HG03108 (cell line): ENCODE measurements around the gene PAK1.
"Not testable (repeated sequence)": the region's sequence is repeated elsewhere in the genome, so short reads cannot be mapped to it uniquely, and the experiment has no call there.

Experiments
- ATAC-seq: cut with Tn5 transposase; IDR thresholded peaks from one replicate; pipeline ENCODE4 v1.9.1; 2021; ENCODE audit warnings: moderate library complexity; ENCODE audit not compliant: unreplicated experiment

PAK1 gene

GRCh38 chr11:77409046-77409445 lies 64.8 kb downstream of the PAK1 start:
- ATAC-seq = no peak

DNA sequence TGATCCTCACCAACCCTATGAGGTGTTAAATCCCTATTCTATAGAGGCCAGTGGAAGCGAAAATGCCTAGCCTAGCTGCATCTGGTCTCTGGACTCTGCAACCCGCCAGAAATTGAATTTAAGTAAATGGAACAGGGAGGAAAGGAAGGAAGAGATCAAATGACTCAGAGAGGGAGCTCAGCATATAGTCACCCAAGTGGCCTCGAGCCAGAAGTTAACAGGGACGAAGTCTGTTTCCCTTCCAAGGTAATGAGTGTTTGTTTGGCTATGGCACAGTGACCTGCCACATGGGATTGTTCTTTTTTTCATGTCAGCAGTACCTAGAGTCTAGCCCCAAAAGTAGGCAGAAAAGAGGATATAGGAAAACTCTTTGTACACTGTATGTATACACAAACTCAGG lies 66.3 kb downstream of the PAK1 start:
- ATAC-seq = no peak

GRCh38 chr11:77406396-77406795 lies 67.5 kb downstream of the PAK1 start:
- ATAC-seq = no peak

GRCh38 chr11:77403211-77403610 lies 70.7 kb downstream of the PAK1 start:
- no peak for ATAC-seq

GRCh38 chr11:77402218-77402556 lies 71.7 kb downstream of the PAK1 start:
- ATAC-seq = no peak

DNA sequence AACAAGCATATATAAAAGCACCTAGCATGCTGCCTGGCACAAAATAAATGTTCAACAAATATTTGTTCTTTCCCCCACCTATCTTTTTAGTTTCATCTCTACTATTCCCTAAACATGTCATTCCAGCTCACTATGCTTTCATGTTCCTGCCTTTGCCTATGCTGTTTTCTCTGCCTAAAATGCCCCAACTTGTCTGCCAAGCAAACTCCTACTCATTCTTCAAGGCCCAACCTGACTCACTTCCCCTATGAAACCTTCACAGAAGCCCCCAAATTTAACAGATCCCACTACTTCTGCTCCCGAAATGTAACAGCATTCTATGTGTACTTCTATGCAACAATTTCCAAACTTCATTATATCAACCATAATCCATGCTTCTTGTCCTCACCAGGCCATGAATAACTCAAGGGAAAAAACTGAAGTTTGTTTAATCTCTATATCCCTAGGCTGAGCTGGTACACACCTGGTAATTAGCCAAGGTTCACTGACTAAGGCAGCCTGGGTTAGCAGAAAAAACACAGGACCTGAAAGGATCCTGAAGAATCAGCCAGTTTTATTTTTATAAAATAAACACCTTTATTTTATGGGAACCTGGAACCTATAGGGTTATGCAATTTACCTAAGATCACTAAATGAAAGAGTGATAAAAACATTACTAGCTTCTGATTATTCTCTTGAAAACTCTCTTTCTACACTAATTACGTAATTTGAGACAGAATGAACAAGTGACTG lies 72.2 kb downstream of the PAK1 start:
- no peak for ATAC-seq

DNA sequence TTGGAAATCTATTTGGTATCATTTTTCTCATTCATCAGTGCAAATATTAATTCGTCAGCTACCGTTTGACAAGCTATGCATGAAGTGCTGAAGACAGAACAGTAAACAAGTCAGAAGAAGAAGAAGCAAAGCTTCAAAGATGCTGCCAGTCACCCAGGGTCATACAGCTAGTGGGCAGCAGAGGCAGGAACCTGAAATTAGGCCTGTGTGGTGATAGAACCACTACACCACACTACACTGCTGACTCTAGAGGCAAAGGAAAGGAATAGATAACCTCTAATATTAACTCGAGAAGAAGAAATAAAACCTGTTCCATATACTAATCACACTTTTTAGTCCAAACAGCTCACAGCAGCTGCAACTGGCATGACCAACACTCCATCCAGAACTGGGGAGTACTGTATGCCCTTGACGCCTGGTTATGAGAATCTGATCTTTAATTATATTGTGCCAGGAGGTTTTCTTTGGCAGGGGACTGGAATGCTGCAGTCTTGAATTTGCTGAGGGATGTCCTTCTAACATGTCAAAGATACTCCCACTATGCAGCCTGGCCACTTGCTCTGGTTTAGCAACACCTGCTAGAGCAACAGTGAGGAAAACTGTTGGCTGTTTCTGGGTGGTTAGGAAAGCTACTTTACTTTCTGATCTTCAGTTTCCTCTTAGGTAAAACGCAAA lies 73.0 kb downstream of the PAK1 start:
- no peak for ATAC-seq

DNA sequence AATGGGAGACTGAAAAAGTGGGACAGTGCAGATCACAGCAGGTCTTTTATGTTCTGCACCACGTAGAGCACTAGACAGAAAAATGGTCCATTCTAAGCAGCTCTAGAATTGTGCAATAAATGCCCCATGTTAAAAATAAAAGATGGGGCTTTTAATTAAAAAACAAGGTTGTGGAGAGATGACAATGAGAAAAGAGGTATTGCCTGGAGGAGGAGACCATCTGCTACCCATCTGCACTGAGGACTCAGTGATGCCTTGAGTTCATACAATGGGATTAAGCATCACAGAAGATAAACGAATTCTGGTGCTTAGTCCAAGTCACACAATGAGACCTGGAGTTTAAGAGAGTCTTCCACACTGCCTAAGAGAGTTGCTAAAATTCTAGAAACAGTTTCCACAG lies 73.6 kb downstream of the PAK1 start:
- no peak for ATAC-seq

- no peak for ATAC-seq
These were observed 76.3 kb downstream of the PAK1 start for GRCh38 chr11:77397631-77398030.

- no peak for ATAC-seq
These were observed 77.0 kb downstream of the PAK1 start for GRCh38 chr11:77396911-77397310.

DNA sequence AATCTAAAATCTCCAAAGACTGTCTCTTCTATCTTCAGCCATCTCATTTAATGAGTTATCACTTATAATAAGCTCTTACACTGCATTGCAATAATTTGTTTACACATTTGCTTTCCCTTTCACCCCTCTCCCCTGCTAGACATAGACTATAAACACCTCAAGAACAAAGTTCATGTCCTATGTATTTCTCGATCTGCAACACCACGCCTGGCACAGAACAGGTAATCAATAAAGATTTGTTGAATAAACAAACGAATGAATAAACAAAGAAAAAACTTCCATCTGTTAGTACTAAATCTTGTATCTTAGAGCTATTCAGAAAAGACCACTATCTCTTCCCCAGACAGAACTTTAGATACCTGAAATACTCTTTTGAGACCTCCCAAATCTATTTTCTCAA lies 77.6 kb downstream of the PAK1 start:
- no peak for ATAC-seq

DNA sequence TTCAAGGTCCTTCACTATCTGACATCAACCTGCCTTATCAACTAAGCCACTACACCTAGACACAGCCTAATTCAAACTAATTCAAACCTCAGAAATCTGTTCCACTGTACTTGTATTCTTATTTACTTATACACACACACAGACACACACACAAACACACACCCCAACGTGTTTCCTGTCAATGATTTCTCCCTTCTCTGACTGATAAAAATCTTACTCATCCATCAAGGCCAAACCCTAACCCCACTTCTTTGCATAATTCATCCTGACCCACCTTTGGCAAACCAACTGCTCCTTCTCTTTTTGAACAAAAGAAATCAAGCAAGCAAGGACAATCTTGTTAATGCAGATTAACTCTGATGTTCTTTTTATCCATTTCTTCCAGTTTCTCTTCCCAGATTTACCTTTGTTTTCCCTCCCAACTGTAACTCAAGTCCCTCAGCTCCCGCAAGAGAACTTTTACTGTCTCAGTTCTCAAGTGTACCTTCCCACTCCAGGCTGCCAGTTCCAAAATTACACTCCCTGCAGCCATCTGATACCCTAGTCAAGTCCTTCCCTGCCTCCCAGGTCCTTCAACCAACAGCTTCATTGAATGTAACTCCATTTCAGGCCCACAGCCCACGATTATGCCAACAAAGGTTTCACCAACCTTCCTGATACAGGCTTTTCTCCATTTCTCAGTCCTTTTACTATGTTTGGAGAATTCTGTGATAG lies 78.3 kb downstream of the PAK1 start:
- no peak for ATAC-seq

DNA sequence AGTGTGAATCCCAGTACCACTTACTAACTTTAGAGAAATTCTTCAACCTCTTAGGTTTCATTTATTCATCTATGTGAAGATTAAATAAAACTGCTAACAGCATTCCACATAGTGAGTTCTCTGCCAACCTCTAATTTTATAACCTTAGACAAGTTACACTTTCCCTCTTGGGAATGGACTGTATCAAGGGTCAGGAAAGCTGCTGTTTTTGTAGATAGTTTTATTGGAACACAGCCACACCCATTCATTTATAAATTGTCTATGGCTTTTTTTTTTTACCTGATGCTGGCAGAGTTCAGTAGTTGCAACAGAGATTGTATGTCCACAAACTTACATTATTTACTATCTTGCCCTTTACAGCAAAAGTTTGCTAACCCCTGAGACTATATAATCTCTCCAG lies 81.1 kb downstream of the PAK1 start:
- ATAC-seq = no peak

GRCh38 chr11:77387701-77388100 lies 86.2 kb downstream of the PAK1 start:
- ATAC-seq = no peak

GRCh38 chr11:77386178-77386577 lies 87.7 kb downstream of the PAK1 start:
- no peak for ATAC-seq

GRCh38 chr11:77385255-77385771 lies 88.6 kb downstream of the PAK1 start:
- not testable (repeated sequence) for ATAC-seq

- ATAC-seq = no peak
These were observed 89.3 kb downstream of the PAK1 start for GRCh38 chr11:77384571-77384970.

GRCh38 chr11:77383349-77383748 lies 90.5 kb downstream of the PAK1 start:
- ATAC-seq = not testable (repeated sequence)

DNA sequence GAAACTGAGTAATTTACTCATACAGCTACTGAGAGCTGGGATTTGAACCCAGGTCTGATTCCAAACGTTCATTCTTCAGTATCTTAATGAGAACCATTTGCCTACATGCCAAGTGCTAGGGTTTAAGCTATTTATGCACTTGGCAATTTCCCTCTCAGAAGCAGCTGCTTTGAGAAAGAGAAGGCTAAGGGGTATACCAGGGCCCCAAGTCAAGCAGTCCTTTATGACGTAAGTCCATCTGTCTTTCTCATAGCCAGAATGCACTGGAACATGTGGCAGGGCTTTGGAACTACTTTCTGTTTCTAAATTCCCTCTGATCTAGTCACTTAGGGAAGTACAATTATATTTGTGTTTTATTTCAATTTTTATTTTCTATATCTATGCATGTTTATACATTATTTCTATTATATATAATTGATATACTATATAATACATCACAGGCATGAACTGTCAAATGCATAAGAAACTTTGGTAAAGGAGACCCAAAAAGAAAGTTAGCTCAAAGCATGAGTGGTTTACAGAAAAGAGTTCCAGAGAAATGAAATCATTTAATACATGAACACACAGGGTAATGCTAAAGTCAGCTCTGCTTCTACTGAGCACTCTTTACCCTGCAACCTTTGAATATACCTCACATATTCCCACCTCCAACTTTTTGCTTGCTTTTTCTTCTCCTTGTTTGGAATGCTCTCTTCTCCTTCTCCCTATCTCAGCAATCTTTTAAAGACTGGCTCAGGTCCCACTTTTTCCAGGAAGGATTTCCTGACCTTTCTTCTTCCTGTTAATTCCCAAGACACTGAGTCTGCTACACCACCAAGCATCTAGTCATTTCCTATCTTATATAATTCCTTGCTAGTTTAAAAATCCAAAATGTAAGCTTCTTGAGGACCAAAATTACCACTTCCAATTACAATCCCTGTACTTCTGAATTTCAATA lies 91.9 kb downstream of the PAK1 start:
- no peak for ATAC-seq

- no peak for ATAC-seq
These were observed 94.0 kb downstream of the PAK1 start for GRCh38 chr11:77379934-77380333.

- ATAC-seq = no peak
These were observed 94.6 kb downstream of the PAK1 start for GRCh38 chr11:77379253-77379652.
